Subcutaneous adipose tissue (tissue), 4 donors: ENCODE results near the gene MRPL4. TPM values are rescaled to one million over a fixed set of nuclear protein-coding genes. Genes with fewer than 3 reads are reported as not detected.

ENCODE experiments used
- total RNA-seq, 4 donors: library from RNA; depleted of rRNA; stranded (reverse); fragments of >200 nt; gene quantifications; one replicate each; pipeline ENCODE4 v1.1.0, GENCODE V29; 2016
- TF ChIP-seq, protein P1 (sequence below): fragments of 450-650 bp; IDR thresholded peaks from one replicate; pipeline ENCODE4 v1.5.1; 2016; ENCODE audit warnings: low read depth, mild to moderate bottlenecking, control low read depth, antibody characterized with exemption, moderate library complexity

The MRPL4 gene
- total RNA-seq, 4 donors from 2014 or later, result 30.6 to 60.8 (median 31.0) TPM

DNA sequence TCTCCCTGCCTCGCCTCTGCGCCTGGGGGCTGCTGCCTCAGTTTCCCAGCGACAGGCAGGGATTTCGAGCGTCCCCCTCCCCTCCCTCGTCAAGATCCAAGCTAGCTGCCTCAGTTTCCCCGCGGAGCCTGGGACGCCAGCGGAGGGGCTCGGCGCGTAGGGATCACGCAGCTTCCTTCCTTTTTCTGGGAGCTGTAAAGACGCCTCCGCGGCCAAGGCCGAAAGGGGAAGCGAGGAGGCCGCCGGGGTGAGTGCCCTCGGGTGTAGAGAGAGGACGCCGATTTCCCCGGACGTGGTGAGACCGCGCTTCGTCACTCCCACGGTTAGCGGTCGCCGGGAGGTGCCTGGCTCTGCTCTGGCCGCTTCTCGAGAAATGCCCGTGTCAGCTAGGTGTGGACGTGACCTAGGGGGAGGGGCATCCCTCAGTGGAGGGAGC is 18.2 kb downstream of the MRPL4 start:
- TF ChIP-seq, protein P1, sequence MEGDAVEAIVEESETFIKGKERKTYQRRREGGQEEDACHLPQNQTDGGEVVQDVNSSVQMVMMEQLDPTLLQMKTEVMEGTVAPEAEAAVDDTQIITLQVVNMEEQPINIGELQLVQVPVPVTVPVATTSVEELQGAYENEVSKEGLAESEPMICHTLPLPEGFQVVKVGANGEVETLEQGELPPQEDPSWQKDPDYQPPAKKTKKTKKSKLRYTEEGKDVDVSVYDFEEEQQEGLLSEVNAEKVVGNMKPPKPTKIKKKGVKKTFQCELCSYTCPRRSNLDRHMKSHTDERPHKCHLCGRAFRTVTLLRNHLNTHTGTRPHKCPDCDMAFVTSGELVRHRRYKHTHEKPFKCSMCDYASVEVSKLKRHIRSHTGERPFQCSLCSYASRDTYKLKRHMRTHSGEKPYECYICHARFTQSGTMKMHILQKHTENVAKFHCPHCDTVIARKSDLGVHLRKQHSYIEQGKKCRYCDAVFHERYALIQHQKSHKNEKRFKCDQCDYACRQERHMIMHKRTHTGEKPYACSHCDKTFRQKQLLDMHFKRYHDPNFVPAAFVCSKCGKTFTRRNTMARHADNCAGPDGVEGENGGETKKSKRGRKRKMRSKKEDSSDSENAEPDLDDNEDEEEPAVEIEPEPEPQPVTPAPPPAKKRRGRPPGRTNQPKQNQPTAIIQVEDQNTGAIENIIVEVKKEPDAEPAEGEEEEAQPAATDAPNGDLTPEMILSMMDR, result no peak

DNA sequence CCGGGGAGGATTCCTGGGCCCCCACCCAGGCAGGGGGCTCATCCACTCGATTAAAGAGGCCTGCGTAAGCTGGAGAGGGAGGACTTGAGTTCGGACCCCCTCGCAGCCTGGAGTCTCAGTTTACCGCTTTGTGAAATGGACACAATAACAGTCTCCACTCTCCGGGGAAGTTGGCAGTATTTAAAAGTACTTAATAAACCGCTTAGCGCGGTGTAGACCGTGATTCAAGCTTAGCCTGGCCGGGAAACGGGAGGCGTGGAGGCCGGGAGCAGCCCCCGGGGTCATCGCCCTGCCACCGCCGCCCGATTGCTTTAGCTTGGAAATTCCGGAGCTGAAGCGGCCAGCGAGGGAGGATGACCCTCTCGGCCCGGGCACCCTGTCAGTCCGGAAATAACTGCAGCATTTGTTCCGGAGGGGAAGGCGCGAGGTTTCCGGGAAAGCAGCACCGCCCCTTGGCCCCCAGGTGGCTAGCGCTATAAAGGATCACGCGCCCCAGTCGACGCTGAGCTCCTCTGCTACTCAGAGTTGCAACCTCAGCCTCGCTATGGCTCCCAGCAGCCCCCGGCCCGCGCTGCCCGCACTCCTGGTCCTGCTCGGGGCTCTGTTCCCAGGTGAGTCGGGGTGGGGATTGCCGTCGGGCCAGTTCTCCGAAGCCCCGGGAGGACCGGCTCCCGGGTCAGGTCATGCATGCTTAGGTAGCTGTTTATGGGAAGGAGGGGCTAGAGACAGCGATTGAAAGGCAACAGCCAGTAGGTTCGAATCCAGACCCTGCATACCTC is 18.8 kb downstream of the MRPL4 start, which contains the start of gene ICAM1:
TSS of gene ICAM1 (plus strand) at position 505 of the 779 bp plus-strand sequence. CDS start at position 545, 40 bp downstream.
- TF ChIP-seq, protein P1, result no peak

DNA sequence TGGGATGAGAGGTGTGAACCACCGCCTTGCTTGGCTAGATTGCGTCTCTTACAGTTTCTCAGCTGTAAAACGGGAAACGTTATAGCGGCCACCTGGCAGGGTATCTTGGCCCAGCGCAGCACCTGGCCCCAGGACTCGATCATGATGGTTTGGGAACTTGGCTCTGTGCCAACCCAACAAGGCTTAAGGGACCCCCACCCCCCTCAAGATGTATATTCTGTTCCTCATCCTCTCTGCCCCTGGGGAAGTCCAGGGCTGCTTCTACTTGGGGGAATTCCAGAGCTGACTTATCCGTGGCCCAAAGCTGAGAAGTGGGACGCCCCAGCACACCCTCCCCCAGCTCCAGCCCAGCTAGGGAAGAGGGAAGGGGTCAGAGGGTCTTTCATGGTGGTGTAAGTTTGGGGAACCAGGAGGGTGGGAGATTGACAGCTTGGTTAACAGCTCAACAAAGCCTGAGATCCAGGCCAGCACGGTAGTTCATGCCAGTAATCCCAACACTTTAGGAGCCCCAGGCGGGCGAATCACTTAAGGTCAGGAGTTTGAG is 19.6 kb downstream of the MRPL4 start:
- TF ChIP-seq, protein P1, result no peak

DNA sequence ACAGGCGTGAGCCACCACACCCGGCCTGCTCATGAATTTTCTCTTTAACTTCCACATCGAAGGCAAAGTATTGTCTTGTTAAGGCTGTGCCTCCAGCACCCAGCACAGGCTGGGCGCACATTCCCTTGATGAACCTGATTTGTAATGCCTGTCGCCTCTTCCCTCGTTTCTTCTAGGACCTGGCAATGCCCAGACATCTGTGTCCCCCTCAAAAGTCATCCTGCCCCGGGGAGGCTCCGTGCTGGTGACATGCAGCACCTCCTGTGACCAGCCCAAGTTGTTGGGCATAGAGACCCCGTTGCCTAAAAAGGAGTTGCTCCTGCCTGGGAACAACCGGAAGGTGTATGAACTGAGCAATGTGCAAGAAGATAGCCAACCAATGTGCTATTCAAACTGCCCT is 22.6 kb downstream of the MRPL4 start:
- TF ChIP-seq, protein P1, result no peak

DNA sequence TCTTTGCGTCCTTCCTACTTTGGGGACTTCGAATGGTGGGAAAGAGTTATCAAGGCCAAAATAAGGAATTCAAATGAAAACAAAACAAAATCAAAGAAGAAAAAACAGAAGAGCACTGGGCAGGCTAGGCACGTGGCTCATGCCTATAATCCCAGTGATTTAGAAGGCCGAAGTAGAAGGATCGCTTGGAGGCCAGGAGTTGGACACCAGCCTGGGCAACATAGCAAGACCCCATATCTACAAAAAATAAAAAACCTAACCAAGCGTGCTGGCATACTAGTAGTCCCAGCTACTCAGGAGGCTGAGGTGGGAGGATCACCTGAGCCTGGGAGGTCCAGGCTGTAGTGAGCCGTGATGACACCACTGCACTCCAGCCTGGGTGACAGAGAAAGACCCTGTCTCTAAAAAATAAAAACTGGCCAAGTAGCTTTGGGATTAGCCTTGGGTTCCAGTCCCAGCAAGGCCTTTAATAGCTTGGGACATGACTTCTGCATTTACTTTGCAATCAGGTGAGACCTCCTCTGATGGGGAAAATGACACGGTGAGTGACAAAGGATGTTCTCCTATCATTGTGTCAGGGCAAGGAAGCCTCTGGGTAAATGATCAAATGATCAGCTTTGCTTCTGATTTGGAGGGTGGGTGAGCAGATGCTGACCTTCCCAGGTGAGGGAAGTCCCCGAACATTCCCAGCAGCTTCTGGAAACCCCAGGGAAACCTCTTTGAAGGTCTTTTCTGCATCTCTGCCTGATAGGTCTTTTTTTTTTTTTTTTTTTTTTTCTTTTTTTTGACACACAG is 26.0 kb downstream of the MRPL4 start:
- TF ChIP-seq, protein P1, result no peak

DNA sequence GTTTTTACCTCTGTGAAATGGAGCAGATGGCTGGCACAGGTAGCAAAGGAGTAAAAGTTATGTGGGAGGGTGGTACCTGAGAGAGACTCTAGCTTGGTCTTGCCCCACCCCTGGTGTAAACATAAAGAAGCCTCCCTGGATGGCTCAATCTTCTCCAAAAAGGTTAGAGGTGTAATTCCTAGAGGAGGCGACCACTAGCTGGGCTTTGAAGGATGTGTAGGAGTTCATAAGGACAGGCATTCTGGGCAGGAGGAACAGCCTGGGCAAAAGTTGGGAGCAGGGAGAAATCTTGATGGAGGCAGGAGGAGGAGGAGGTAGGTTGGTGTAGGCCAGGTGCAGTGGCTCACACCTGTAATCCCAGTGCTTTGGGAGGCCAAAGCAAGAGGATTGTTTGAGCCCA is 26.9 kb downstream of the MRPL4 start:
- TF ChIP-seq, protein P1, result no peak

DNA sequence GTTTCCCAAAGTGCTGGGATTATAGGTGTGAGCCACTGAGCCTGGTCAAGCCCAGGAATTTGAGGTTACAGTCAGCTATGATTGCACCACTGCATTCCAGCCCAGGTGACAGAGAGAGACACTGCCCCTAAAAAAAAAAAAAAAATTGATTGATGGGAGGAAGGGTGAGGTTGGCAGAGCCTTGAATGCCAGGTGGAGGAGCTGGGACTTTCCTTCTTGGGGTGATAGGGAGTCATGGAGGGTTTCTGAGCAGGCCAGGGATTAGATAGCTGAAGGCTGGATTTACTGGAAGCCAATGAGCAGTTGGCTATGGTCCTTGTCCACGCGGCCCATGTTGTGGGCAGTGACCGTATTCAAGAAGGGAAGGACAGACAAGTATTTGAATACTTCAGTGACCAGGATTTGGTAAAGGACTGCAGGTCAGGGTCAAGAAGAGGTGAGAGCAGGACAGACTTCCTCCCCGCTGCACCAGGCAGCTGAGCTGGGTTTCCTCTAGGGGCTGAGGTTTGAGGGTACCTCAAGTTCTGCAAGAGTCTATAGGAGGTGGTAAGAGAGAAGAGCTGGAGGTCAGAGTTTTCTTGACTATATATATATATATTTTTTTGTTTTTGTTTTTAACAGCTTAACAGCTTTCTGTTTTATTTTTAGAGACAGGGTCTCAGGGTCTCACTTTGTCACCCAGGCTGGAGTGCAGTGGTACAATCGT is 27.9 kb downstream of the MRPL4 start:
- TF ChIP-seq, protein P1, result no peak
